ENCODE measurements around the gene ELFN1.

The ELFN1 gene

DNA sequence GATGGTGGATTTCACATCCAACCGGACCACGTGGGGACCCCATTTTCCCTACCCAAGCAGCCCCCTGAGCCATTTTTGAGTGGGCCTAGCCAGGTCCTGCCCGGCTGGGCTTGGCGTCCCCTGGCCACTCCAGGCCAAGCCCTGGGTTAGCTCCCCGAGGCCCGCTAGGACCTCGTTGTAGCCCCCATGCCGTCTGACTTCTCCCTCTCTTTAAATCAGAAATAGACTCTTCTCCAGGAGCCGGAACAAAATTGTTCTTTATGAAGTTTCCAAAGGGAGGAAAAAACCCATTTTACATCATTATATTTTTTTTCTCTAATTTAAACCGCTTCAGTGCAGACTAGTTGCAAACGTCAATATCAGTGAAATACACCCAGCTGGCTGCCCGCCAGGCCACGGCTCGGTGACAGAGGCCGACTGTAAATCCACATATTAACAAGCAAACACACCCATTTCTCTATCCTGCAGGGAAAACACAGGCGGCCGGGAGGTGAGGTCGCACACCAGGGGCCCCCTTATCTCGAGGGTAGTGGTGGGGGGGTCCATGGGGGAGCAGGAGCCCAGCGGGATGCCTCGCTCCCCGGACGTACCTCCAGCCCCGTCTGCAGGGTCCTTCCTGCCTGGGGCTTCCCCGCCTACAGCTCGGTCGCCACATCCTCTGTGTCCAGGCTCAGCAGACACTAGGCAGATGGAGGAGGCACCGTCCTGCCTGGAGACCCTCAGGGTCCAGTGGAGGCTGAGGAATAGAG is 72.7 kb downstream of the ELFN1 start:
- peak; percentile 13 for DNase-seq (ENCODE audit: low read depth)

DNA sequence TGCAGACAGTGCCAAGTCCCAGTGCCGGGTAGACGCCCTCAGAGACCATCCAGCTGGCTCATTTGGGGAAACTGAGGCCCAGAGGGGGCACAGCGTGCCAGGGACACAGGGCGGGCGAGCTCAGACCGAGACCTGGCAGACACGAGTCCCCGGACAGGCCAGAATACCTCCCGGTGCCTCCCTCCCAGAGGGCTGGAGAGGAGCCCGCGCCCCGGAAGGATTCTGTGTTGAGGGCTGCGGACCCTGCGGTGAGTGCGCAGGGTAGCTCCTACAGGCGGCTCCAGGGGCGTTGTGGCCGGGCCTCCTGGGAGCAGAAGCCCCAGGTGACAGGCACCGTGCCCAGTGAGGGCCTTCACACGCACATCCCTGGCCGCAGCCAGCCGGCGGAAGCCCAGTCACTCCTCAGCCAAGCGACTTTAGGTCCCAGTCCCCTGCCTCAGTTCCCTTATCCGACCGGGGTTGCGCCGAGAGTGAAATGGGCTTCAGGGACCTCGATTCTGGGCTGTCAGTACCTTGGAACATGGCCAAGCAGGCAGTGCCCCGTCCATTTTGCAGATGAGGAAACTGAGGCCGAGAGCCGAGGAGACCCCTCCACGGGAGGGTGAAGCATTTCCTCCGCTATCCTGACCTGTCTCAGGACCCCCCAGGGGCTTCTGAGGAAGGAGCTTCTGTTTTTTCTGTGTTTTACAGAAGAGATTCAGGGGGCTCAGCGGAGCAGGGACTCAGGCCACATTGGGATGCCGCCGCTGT is 73.6 kb downstream of the ELFN1 start:
- no peak for DNase-seq (ENCODE audit: low read depth)

DNA sequence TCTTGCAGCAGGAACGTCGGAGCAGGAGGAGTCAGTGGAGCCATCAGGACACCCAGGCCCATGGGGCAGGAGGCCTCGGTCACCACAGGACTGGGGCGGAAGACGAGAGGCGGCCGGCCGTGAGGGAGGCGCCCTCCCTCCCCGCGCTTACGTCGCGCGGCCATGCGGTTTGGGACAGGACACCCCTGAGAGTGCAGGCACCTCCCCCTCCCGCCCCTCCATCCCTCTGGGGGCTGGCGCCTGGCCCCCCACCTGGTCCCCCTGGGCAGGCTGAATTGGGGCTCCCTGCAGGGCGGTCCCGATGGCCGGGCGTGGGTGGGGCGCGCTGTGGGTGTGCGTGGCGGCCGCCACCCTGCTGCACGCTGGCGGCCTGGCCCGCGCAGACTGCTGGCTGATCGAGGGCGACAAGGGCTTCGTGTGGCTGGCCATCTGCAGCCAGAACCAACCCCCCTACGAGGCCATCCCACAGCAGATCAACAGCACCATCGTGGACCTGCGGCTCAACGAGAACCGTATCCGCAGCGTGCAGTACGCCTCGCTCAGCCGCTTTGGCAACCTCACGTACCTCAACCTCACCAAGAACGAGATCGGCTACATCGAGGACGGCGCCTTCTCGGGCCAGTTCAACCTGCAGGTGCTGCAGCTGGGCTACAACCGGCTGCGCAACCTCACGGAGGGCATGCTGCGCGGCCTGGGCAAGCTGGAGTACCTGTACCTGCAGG is 74.4 kb downstream of the ELFN1 start:
- DNase-seq (ENCODE audit: low read depth) = no peak

DNA sequence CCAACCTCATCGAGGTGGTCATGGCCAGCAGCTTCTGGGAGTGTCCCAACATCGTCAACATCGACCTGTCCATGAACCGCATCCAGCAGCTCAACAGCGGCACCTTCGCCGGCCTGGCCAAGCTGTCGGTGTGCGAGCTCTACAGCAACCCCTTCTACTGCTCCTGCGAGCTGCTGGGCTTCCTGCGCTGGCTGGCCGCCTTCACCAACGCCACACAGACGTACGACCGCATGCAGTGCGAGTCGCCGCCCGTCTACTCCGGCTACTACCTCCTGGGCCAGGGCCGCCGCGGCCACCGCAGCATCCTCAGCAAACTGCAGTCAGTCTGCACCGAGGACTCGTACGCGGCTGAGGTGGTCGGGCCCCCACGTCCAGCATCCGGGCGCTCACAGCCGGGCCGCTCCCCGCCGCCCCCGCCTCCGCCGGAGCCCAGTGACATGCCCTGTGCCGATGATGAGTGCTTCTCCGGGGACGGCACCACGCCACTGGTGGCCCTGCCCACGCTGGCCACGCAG is 75.0 kb downstream of the ELFN1 start:
- no peak for DNase-seq (ENCODE audit: low read depth)

DNA sequence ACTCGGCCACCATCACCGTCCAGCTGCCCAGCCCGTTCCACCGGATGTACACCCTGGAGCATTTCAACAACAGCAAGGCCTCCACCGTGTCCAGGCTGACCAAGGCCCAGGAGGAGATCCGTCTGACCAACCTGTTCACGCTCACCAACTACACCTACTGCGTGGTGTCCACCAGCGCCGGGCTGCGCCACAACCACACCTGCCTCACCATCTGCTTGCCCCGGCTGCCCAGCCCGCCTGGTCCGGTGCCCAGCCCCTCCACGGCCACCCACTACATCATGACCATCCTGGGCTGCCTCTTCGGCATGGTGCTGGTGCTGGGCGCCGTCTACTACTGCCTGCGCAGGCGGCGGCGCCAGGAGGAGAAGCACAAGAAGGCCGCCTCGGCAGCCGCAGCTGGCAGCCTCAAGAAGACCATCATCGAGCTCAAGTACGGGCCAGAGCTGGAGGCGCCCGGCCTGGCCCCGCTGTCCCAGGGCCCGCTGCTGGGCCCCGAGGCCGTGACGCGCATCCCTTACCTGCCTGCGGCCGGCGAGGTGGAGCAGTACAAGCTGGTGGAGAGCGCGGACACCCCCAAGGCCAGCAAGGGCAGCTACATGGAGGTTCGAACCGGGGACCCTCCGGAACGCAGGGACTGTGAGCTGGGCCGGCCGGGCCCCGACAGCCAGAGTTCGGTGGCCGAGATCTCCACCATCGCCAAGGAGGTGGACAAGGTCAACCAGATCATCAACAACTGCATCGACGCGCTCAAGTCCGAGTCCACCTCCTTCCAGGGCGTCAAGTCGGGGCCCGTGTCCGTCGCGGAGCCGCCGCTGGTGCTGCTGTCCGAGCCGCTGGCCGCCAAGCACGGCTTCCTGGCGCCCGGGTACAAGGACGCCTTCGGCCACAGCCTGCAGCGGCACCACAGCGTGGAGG is 75.8 kb downstream of the ELFN1 start:
- no peak for DNase-seq (ENCODE audit: low read depth)

DNA sequence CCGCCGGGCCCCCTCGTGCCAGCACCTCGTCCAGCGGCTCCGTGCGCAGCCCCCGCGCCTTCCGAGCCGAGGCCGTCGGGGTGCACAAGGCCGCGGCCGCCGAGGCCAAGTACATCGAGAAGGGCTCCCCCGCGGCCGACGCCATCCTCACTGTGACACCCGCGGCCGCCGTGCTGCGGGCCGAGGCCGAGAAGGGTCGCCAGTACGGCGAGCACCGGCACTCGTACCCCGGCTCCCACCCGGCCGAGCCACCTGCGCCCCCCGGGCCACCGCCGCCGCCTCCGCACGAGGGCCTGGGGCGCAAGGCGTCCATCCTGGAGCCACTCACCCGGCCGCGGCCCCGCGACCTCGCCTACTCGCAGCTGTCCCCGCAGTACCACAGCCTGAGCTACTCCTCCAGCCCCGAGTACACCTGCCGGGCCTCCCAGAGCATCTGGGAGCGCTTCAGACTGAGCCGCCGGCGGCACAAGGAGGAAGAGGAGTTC is 76.5 kb downstream of the ELFN1 start:
- no peak for DNase-seq (ENCODE audit: low read depth)

DNA sequence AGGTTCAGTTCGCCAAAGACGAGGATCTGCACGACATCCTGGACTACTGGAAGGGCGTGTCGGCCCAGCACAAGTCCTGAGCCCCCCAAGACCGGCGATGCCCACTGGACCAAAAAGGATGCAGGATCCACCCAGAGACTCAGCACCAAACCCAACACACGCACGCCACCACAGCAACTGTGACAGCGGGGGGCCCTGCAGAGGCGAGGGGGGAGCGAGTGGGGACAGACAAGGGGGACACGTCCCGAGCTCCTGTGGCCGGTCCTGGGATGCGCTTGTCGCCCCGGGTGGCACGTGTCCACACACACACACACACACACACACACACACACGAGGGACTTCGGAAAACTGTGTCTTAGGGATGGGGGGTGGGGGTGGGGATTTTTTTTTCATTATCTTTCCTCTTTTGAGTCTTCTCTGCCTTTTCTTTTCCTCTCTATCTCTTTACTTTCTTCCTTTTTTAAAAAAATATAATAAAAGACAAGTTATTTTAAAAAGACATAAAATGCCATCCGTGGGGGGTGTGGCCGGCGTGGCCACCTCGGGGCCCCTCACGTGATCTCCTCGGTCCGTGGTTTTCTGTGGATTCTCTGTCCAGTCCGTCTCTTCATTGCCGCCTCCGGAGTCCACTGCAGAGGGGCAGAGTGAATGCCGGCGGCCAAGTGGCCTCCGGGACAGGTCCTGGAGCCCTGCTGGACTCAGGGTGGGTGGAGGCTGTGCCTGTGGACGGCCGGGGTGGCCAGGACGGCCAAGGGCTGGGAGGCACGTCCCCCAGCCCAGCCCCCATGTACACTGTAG is 77.1 kb downstream of the ELFN1 start:
- no peak for DNase-seq (ENCODE audit: low read depth)

DNA sequence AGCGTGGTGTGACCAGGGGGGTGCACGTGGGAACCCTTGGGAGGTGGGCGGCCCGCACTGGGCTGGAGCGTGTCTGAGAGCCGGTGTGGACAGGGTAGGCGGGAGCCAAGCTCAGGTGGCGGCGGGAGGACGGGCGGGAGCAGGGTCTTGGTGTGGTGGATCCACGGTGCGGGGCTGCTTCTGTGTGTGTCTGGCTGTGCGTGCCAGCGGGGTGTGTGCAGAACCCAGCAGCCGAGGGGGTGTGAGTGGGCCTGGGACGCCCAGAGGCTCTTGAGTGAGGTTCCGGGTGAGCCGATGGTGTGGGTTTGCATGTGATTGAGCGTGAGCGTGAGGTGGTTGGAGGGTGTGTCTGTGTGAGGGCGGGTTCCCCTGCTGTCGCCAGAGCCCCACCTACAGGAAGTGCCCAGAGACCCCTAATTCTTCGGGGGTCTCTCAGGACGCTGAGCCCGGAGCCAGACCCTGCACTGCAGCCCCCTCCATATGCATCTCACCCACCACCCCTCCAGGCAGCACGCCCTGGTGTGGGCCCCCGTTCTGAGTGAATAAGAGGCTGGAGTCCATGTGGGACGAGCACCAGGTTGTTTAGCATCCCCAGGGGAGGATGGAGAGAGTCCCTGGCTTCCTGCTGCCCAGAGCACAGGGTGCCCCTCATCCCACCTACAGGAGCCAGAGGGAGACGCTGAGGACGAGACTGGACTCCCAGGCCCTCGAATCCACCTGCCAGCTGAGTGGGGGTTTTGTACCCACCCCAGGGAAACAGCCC is 78.2 kb downstream of the ELFN1 start:
- DNase-seq (ENCODE audit: low read depth) = no peak

DNA sequence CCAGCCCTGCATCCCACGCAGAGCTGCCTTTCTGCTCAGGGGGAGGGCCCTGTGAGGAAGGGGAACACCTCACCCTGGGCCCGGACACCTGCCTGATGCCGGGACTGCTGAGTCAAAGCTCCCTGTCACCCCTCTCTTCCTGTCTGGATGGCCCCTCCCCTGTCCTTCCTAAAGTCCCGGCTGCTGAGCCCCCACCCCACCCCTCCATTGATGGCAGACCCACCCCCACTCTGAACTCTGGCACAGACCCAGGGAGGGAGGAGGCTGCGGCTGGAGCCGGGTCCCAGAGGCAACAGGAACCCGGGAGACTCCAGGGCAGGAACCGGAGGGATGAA is 78.7 kb downstream of the ELFN1 start:
- no peak for DNase-seq (ENCODE audit: low read depth)

DNA sequence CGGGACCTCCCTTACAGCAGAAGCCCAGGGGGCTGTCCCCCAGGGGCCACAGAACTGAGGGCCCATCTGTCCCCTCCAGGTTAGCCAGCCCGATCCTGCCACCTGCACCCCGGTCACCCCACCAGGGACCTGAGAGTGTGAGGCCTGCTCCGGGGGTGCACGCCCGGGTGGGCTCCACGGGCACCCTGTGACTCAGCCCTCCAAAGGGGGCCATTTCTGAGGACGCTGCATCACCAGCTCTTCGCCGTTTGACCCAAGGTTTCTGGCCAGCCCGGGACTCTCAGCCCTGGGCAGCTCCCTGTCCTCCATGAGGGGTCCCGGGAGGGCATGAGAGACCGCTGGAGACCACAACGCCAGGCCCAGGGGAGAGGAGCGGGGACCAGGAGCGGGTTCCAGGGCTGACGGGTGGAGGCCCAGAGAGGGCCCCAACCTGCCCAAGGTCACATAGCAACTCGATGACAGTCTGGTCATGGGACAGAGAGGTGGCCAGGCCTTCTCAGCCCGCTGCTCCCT is 79.3 kb downstream of the ELFN1 start:
- DNase-seq (ENCODE audit: low read depth) = no peak

DNA sequence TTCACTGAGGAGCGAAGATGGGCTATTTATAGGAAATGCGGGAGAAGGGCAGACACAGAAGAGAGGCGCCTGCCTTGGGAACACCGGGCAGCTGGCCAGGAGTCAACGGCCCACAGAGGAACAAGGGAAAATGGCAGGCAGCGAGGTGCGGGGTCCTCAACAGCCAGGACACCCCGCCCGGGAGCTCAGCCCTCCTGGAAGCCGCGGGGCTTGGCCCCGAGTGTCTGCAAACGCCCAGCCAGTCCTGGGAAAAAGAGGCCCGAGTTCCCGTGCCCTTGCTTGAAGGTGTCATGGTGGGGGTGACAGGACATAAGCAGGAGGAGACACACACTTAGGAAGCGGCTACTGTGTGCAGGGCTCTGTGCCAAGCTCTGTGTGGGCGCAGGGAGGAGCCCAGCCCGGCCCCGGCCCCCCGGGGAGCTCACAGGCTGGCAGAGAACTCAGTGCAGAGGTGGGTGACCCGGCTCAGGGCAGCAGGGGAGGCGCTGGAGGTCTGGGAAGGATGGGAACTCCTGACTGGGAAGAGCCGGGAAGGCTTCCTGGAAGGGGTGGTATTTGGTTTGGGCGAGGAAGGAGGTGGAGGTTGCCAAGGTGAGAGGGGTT is 79.9 kb downstream of the ELFN1 start:
- peak; percentile 13 for DNase-seq (ENCODE audit: low read depth)

DNA sequence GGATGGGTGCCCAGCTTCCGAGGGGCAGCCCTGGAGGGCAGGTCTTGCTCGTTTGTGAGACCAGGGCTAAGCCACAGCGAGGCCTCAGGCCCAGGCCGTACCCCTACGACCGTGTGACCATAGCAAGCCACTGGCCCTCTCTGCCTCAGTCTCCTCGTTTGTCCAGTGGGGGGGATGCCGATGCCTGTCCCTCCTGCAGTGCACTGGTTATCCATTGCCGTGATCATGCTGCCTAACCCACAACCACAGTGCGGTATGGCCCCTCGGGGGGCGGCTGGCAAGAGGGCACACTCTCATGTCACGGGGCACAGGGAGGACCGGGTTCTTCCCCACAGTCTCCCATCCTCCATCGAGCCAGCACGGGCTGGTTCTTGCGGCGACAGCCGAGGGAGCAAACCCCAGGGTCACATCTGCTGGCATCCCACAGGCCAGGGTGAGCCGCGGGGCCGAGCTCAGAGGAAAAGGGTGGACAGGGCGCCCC is 80.5 kb downstream of the ELFN1 start:
- DNase-seq (ENCODE audit: low read depth) = no peak

DNA sequence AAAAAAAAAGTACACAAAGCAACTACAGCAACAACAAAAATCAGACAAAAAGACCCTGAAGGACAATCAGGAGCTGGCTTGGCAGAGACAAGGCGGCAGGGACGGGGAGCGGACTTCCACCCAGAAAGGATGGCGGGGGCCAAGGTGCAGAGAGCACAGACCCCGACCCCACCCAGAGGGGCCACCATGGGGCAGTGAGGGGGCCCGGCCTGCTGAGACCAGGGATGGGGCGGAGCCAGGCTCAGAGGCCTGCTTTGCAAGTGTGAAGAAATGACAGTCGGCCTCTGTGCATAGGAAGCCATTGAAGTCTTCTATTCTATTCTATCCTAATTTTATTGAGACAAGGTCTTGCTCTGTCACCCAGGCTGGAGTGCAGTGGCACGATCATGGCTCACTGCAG is 82.0 kb downstream of the ELFN1 start:
- no peak for DNase-seq (ENCODE audit: low read depth)

DNA sequence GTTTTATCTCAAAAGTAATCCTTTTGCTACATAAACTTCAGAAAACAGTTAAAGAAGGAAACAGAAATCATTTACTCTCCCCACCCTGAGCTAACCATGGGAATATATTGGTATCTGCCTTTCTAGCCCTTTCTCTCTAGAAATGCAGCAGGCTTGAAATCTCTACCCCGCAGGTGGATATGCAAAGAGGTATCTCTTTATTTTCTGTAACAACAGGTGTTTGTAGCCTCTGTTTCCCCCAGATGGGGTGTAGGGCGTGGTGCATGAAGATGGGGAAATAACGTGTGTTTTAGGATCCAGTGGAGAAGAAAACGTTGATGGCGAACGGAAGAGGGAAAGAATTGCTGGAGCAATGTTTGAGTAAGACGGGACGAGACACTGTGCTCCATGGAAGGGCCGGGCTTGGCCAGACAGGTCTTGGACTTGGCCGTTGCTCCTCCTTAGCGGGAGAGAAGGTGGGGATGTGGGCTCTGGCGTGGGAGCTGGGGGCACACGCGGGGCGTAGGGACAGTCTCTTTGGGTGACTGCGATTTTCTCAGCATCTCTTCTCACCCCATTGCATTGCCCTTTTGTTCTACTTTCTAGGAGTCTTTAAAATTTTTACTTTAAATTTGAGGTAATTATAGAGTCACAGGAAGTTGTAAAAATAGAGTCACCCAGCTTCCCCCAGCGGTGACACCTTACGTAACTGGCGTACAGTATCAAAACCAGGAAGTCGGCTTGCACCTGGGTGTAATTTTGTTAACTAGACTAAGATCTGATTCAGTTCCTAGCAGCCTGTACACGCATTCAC is 82.9 kb downstream of the ELFN1 start:
- DNase-seq (ENCODE audit: low read depth) = no peak

DNA sequence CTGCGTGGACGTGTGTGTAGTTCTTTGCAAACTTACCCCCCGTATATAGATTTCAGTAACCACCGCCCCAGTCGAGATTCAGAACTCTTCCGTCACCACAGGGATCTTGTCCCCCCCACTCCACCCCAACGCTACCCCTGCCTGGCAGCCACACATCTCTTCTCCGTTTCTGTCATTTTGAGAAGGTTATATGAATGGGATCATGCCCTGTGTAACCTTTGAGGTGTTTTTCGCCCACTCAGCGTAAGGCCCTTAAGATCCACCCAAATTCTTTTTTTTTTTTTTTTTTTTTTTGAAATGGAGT is 83.4 kb downstream of the ELFN1 start:
- no peak for DNase-seq (ENCODE audit: low read depth)

DNA sequence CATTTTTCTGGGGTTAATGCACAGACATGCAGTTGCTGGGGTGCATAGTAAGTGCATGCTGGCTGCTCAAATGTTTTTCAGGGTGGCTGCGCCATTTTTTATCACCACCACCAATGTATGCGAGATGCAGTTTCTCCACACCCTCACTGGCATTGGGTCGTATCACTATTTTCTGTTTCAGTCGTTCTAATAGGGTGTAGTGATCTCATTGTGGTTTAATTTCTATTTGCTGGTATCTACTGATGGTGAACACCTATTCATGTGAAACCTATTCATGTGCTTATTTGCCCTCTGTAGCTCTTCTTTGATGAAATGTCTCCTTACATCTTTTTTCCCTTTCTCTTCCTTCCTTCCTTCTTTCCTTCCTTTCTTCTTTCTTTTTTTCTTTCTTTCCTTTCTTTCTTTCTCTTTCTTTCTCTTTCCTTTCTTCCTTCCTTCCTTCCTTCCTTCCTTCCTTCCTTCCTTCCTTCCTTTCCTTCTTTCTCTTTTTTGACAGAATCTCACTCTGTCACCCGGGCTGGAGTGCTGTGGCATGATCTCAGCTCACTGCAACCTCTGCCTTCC is 84.3 kb downstream of the ELFN1 start:
- no peak for DNase-seq (ENCODE audit: low read depth)

DNA sequence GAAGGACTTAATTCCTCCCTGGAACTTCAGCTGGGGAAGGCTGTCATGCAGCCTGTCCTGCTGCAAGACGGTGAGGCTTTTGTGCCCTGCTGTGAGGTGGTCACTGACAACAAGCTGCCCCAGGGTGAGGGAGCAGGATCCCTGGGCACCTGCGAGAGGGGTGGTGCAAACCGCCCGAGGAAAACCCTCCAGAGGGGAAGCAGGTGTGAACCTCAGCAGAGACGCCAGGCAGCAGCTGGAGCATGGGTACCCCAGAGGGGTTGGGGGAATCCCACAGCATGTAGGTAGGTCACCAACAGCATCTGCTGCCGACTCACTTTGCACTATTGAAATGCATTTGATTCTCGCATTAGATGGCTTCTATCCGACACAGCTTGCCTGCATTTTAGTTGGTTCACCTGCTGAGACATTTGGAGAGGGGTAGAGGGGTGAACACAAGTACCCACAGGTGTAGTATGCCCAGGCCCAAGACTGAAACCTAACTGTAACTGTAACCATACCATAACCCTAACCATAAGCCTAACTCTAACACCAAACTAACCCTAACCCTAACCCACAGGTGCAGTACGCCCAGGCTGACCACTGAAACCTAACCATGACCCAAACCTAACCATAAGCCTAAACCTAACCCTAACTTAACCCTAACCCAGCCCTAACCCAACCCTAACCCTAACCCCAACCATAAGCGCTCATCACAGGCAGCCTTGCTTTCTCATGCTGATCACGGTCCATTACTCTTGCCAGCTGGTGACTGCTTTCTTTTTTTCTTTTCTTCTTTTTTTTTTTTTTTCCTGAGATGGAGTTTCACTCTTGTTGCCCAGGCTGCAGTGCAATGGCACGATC is 85.9 kb downstream of the ELFN1 start:
- no peak for DNase-seq (ENCODE audit: low read depth)
